SK-N-SH treated with all-trans-retinoic acid at 6 μM for 48 hours (cell line): ENCODE results near the gene ALS2CL.

ENCODE experiments used
- ATAC-seq: fragments of 200-7000 bp; cut with Tn5 transposase; 3 replicates; pipeline ENCODE4 v1.9.1; 2020; ENCODE audit warnings: mild to moderate bottlenecking, moderate library complexity
- CREB5 ChIP-seq: fragments of 250-450 bp; sonication (Bioruptor Pico); IDR thresholded peaks from 2 replicates; pipeline ENCODE4 v1.5.1; 2020; ENCODE audit warnings: low read depth, mild to moderate bottlenecking, moderate library complexity
- CSDC2 ChIP-seq: fragments of 250-450 bp; sonication (Bioruptor Pico); IDR thresholded peaks from 2 replicates; pipeline ENCODE4 v1.5.0; 2020; ENCODE audit warnings: mild to moderate bottlenecking, moderate library complexity
- CSRNP3 ChIP-seq: fragments of 250-450 bp; sonication (Bioruptor Pico); IDR thresholded peaks from 2 replicates; pipeline ENCODE4 v1.5.1; 2021; ENCODE audit warnings: mild to moderate bottlenecking, moderate library complexity
- ESRRG ChIP-seq: fragments of 250-450 bp; sonication (Bioruptor Pico); IDR thresholded peaks from 2 replicates; pipeline ENCODE4 v1.6.1; 2021; ENCODE audit warnings: mild to moderate bottlenecking
- GLIS3 ChIP-seq: fragments of 250-450 bp; sonication (Bioruptor Pico); IDR thresholded peaks from 2 replicates; pipeline ENCODE4 v1.5.0; 2020; ENCODE audit warnings: mild to moderate bottlenecking, moderate library complexity
- ISL1 ChIP-seq: fragments of 250-450 bp; sonication (Bioruptor Pico); IDR thresholded peaks from 2 replicates; pipeline ENCODE4 v2.1.2; 2022; ENCODE audit warnings: mild to moderate bottlenecking, moderate library complexity
- OSR1 ChIP-seq: fragments of 250-450 bp; sonication (Bioruptor Pico); IDR thresholded peaks from 2 replicates; pipeline ENCODE4 v1.8.0; 2022; ENCODE audit warnings: moderate library complexity, mild to moderate bottlenecking, inconsistent platforms
- PATZ1 ChIP-seq: fragments of 250-450 bp; sonication (Bioruptor Pico); IDR thresholded peaks from 2 replicates; pipeline ENCODE4 v1.8.0; 2020; ENCODE audit warnings: mild to moderate bottlenecking, moderate library complexity, borderline replicate concordance
- POU6F1 ChIP-seq: fragments of 250-450 bp; sonication (Bioruptor Pico); IDR thresholded peaks from 2 replicates; pipeline ENCODE4 v1.8.0; 2021; ENCODE audit warnings: low read depth, mild to moderate bottlenecking, moderate library complexity, borderline replicate concordance
- PPARA ChIP-seq: fragments of 250-450 bp; sonication (Bioruptor Pico); IDR thresholded peaks from 2 replicates; pipeline ENCODE4 v1.5.0; 2020; ENCODE audit warnings: mild to moderate bottlenecking, borderline replicate concordance
- SNAI2 ChIP-seq: fragments of 250-450 bp; sonication (Bioruptor Pico); IDR thresholded peaks from 2 replicates; pipeline ENCODE4 v1.5.0; 2020; ENCODE audit warnings: mild to moderate bottlenecking, moderate library complexity
- TCF4 ChIP-seq: fragments of 250-450 bp; sonication (Bioruptor Pico); IDR thresholded peaks from 2 replicates; pipeline ENCODE4 v1.8.0; 2021; ENCODE audit warnings: mild to moderate bottlenecking, moderate library complexity, borderline replicate concordance
- TOX ChIP-seq: fragments of 250-450 bp; sonication (Bioruptor Pico); IDR thresholded peaks from 2 replicates; pipeline ENCODE4 v1.8.0; 2021; ENCODE audit warnings: mild to moderate bottlenecking, moderate library complexity, borderline replicate concordance
- TSHZ2 ChIP-seq: fragments of 250-450 bp; sonication (Bioruptor Pico); IDR thresholded peaks from 2 replicates; pipeline ENCODE4 v1.5.0; 2020; ENCODE audit warnings: mild to moderate bottlenecking, moderate library complexity
- ZC3H10 ChIP-seq: fragments of 250-450 bp; sonication (Bioruptor Pico); IDR thresholded peaks from 2 replicates; pipeline ENCODE4 v1.5.1; 2021; ENCODE audit warnings: mild to moderate bottlenecking, moderate library complexity
- ZFP3 ChIP-seq: fragments of 250-450 bp; sonication (Bioruptor Pico); IDR thresholded peaks from 2 replicates; pipeline ENCODE4 v1.5.0; 2020; ENCODE audit warnings: mild to moderate bottlenecking, moderate library complexity
- ZFP30 ChIP-seq: fragments of 450-650 bp; formaldehyde crosslinking; IDR thresholded peaks from 2 replicates; pipeline ENCODE4 v1.5.0; 2022; ENCODE audit warnings: mild to moderate bottlenecking, moderate library complexity
- ZNF565 ChIP-seq: fragments of 450-650 bp; formaldehyde crosslinking; conservative IDR thresholded peaks from 2 replicates; pipeline ENCODE4 v1.5.0; 2020; ENCODE audit warnings: low read depth, mild to moderate bottlenecking, moderate library complexity
- ZNF8 ChIP-seq: fragments of 450-650 bp; formaldehyde crosslinking; IDR thresholded peaks from 2 replicates; pipeline ENCODE4 v1.5.0; 2020; ENCODE audit warnings: mild to moderate bottlenecking, moderate library complexity

The ALS2CL gene

GRCh38 chr3:46670891-46671427 is 22.5 kb downstream of the ALS2CL start:
- no peak for TF ChIP-seq PPARA (CRISPR knock-in tag)
- TF ChIP-seq TOX (CRISPR knock-in tag): no peak
- TF ChIP-seq PATZ1: no peak
- no peak for TF ChIP-seq ZNF565 (CRISPR knock-in tag)
- no peak for TF ChIP-seq SNAI2
- TF ChIP-seq ZC3H10: no peak
- TF ChIP-seq CSDC2 (CRISPR knock-in tag): no peak
- no peak for TF ChIP-seq TCF4 (CRISPR knock-in tag)
- TF ChIP-seq POU6F1: no peak
- TF ChIP-seq ZFP30 (CRISPR knock-in tag): no peak
- TF ChIP-seq ZFP3 (CRISPR knock-in tag): no peak
- no peak for TF ChIP-seq TSHZ2 (CRISPR knock-in tag)
- no peak for TF ChIP-seq CREB5 (CRISPR knock-in tag)
- no peak for TF ChIP-seq ESRRG (CRISPR knock-in tag)
- ATAC-seq: no peak

- TF ChIP-seq OSR1: no peak
- no peak for TF ChIP-seq ZFP30 (CRISPR knock-in tag)
- TF ChIP-seq GLIS3 (CRISPR knock-in tag): no peak
- TF ChIP-seq SNAI2: no peak
- no peak for TF ChIP-seq CSDC2 (CRISPR knock-in tag)
- no peak for TF ChIP-seq ZFP3 (CRISPR knock-in tag)
- TF ChIP-seq PPARA (CRISPR knock-in tag): no peak
- TF ChIP-seq CSRNP3 (CRISPR knock-in tag): no peak
- no peak for TF ChIP-seq PATZ1
- no peak for TF ChIP-seq ZNF8 (CRISPR knock-in tag)
- no peak for TF ChIP-seq ISL1 (CRISPR knock-in tag)
- TF ChIP-seq TSHZ2 (CRISPR knock-in tag): no peak
- TF ChIP-seq ZNF565 (CRISPR knock-in tag): no peak
- no peak for TF ChIP-seq ZC3H10
- no peak for TF ChIP-seq TOX (CRISPR knock-in tag)
- ATAC-seq: no peak
Observed at GRCh38 chr3:46670000-46670890, 23.2 kb downstream of the ALS2CL start.
